ENCODE results near the gene ATG101.

- no peak for TF ChIP-seq POLR2A (IDR thresholded peaks at IDR 0.05)
- TF ChIP-seq, protein P1, sequence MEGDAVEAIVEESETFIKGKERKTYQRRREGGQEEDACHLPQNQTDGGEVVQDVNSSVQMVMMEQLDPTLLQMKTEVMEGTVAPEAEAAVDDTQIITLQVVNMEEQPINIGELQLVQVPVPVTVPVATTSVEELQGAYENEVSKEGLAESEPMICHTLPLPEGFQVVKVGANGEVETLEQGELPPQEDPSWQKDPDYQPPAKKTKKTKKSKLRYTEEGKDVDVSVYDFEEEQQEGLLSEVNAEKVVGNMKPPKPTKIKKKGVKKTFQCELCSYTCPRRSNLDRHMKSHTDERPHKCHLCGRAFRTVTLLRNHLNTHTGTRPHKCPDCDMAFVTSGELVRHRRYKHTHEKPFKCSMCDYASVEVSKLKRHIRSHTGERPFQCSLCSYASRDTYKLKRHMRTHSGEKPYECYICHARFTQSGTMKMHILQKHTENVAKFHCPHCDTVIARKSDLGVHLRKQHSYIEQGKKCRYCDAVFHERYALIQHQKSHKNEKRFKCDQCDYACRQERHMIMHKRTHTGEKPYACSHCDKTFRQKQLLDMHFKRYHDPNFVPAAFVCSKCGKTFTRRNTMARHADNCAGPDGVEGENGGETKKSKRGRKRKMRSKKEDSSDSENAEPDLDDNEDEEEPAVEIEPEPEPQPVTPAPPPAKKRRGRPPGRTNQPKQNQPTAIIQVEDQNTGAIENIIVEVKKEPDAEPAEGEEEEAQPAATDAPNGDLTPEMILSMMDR (IDR thresholded peaks at IDR 0.05 in 4 of 5, conservative IDR thresholded peaks at IDR 0.05 in 1 of 5) = no peak
These were observed 20.5 kb upstream of the ATG101 start for GRCh38 chr12:52049286-52049685.
